Endothelial cell (in vitro differentiated cells): ENCODE measurements around the gene TRPC4AP. TPM values are rescaled to one million over a fixed set of nuclear protein-coding genes. Genes with fewer than 3 reads are reported as not detected.

ENCODE experiments used
- DNase-seq: peaks from one replicate; pipeline ENCODE4 v3.0.0; 2021; ENCODE audit warnings: low spot score
- H3K27ac Mint-ChIP-seq: one replicate; pipeline ENCODE4 v1.8.0; 2021; ENCODE audit warnings: mixed read lengths, inconsistent platforms; ENCODE audit not compliant: unreplicated experiment
- H3K27me3 Mint-ChIP-seq: one replicate; pipeline ENCODE4 v1.8.0; 2021; ENCODE audit warnings: mild to moderate bottlenecking, moderate library complexity, mixed read lengths, inconsistent platforms; ENCODE audit not compliant: unreplicated experiment
- H3K36me3 Mint-ChIP-seq: one replicate; pipeline ENCODE4 v1.8.0; 2021; ENCODE audit warnings: mild to moderate bottlenecking, low read depth, mixed read lengths, inconsistent platforms; ENCODE audit not compliant: unreplicated experiment
- H3K4me1 Mint-ChIP-seq: one replicate; pipeline ENCODE4 v1.8.0; 2021; ENCODE audit warnings: mild to moderate bottlenecking, mixed read lengths, inconsistent platforms; ENCODE audit not compliant: unreplicated experiment
- H3K4me3 Mint-ChIP-seq: one replicate; pipeline ENCODE4 v1.8.0; 2021; ENCODE audit warnings: mild to moderate bottlenecking, mixed read lengths, inconsistent platforms; ENCODE audit not compliant: unreplicated experiment
- H3K9me3 Mint-ChIP-seq: one replicate; pipeline ENCODE4 v1.8.0; 2021; ENCODE audit warnings: mixed read lengths, inconsistent platforms; ENCODE audit not compliant: unreplicated experiment
- CTCF ChIP-seq: fragments of 200-600 bp; sonication (generic); IDR thresholded peaks from one replicate; pipeline ENCODE4 v1.5.0; 2021; ENCODE audit warnings: antibody characterized with exemption; ENCODE audit not compliant: unreplicated experiment
- total RNA-seq: library from RNA; stranded (reverse); fragmentation: NEBNext Ultra II Directional; extraction: Animal tissue kit (Norgen Biotek cat#: 25700); gene quantifications from one replicate; pipeline ENCODE4 v1.2.1, GENCODE V29; 2021; ENCODE audit not compliant: unreplicated experiment

TRPC4AP gene
- total RNA-seq, 1 donor from 2014 or later, result 109 TPM

- TF ChIP-seq CTCF, result no peak
- peaks cover 2% of the 10 kb centered on the region for H3K4me1 Mint-ChIP-seq
- H3K27ac Mint-ChIP-seq, result no peak overlapping the region
- H3K36me3 Mint-ChIP-seq, result peaks cover 27% of the 10 kb centered on the region
- no peak for DNase-seq
- no peaks in the 10 kb centered on the region for H3K27me3 Mint-ChIP-seq
- H3K9me3 Mint-ChIP-seq, result no peaks in the 10 kb centered on the region
- no peak overlapping the region for H3K4me3 Mint-ChIP-seq
These were observed 65.3 kb downstream of the TRPC4AP start for GRCh38 chr20:35027301-35027700.

- DNase-seq, result no peak
- no peak for TF ChIP-seq CTCF
- Mint-ChIP-seq H3K36me3 (peaks cover 22% of the 10 kb centered on the region), H3K9me3 (no peaks in the 10 kb centered on the region), H3K4me1 (peaks cover 2% of the 10 kb centered on the region), H3K27ac (no peak overlapping the region), H3K27me3 (peaks cover 4% of the 10 kb centered on the region), H3K4me3 (no peak overlapping the region)
These were observed 67.5 kb downstream of the TRPC4AP start for GRCh38 chr20:35025116-35025515.

- H3K4me1 Mint-ChIP-seq, result peaks cover 2% of the 10 kb centered on the region
- no peak overlapping the region for H3K27ac Mint-ChIP-seq
- no peaks in the 10 kb centered on the region for H3K9me3 Mint-ChIP-seq
- H3K27me3 Mint-ChIP-seq, result peaks cover 4% of the 10 kb centered on the region
- no peak overlapping the region for H3K4me3 Mint-ChIP-seq
- no peak for TF ChIP-seq CTCF
- no peak for DNase-seq
- H3K36me3 Mint-ChIP-seq, result peaks cover 22% of the 10 kb centered on the region
These were observed 69.0 kb downstream of the TRPC4AP start for GRCh38 chr20:35023624-35024023.

- Mint-ChIP-seq H3K27me3 (peaks cover 4% of the 10 kb centered on the region), H3K27ac (peak overlapping the region; percentile 24)
These were observed 70.8 kb downstream of the TRPC4AP start for GRCh38 chr20:35021831-35022230.

GRCh38 chr20:35021063-35021462 lies 71.5 kb downstream of the TRPC4AP start:
- Mint-ChIP-seq H3K9me3 (no peaks in the 10 kb centered on the region), H3K36me3 (peaks cover 25% of the 10 kb centered on the region), H3K27ac (no peak overlapping the region), H3K4me3 (no peak overlapping the region), H3K27me3 (peaks cover 4% of the 10 kb centered on the region), H3K4me1 (no peaks in the 10 kb centered on the region)
- no peak for TF ChIP-seq CTCF
- no peak for DNase-seq

More at GRCh38 chr20:35021831-35022230, 70.8 kb downstream of the TRPC4AP start:
- peaks cover 25% of the 10 kb centered on the region for H3K36me3 Mint-ChIP-seq
- H3K9me3 Mint-ChIP-seq, result no peaks in the 10 kb centered on the region
- TF ChIP-seq CTCF, result no peak
- DNase-seq, result no peak
- no peaks in the 10 kb centered on the region for H3K4me1 Mint-ChIP-seq
- no peak overlapping the region for H3K4me3 Mint-ChIP-seq
